HepG2 (cell line): ENCODE results near the gene CSTF1. TPM values are rescaled to one million over a fixed set of nuclear protein-coding genes. Genes with fewer than 3 reads are reported as not detected.

Experiments used
- ATAC-seq: fragments of 200-7000 bp; cut with Tn5 transposase; 3 replicates; pipeline ENCODE4 v1.9.1; 2020; ENCODE audit warnings: mild to moderate bottlenecking, moderate library complexity
- BruUV-seq: library from RNA; stranded (reverse); fragments of 400-500 nt; replicated peaks from 2 replicates; lab custom pipeline; 2021; lab: Mats Ljungman, UMichigan
- CTCF ChIA-PET: fragments of 300-600 bp; formaldehyde crosslinking; extraction: SDS; loops from one replicate; lab custom pipeline; 2021; ENCODE audit warnings: low total read pairs, inconsistent platforms, low intra/inter-chr PET ratio; lab: Yijun Ruan, JAX
- POLR2A ChIA-PET: fragments of 350-600 bp; sonication (Branson Sonifier 250); formaldehyde crosslinking; loops from one replicate; lab custom pipeline; 2020; ENCODE audit warnings: antibody characterized with exemption, inconsistent platforms; lab: Yijun Ruan, JAX
- DNase-seq: peaks from one replicate; pipeline ENCODE4 v3.0.0-alpha.2; 2015; ENCODE audit warnings: low spot score
- FAIRE-seq: peaks from 3 replicates; lab custom pipeline; 2011; peaks lifted over from hg19 to GRCh38; lab: Jason Lieb, UNC
- H2AFZ ChIP-seq: one replicate; pipeline ENCODE4 v1.6.1; 2011; ENCODE audit warnings: low read length, inconsistent platforms
- H3K27ac ChIP-seq: fragments of 300-600 bp; 3 replicates; pipeline ENCODE4 v1.8.0; 2011; ENCODE audit warnings: mixed run types, mild to moderate bottlenecking, mixed read lengths, low read length, inconsistent platforms; ENCODE audit not compliant: insufficient read depth; ENCODE audit errors: extremely low read length
- H3K27me3 ChIP-seq, 2 experiments: fragments of 200-600 bp in 1 of 2; 2 replicates in 1 of 2; 3 replicates in 1 of 2; pipeline versions ENCODE4 v1.6.0 to v1.8.0; 2011; ENCODE audit warnings: low read length in 2 of 2, mild to moderate bottlenecking in 2 of 2, moderate library complexity in 2 of 2, inconsistent platforms in 1 of 2; ENCODE audit not compliant: insufficient read depth in 2 of 2, control insufficient read depth in 1 of 2
- H3K36me3 ChIP-seq, 2 experiments: fragments of 200-600 bp in 1 of 2; replicated peaks in 1 of 2; 2 replicates in 1 of 2; 3 replicates in 1 of 2; pipeline versions ENCODE4 v1.5.1 to v1.8.0; 2011; ENCODE audit warnings: low read length in 2 of 2, inconsistent platforms in 1 of 2; ENCODE audit not compliant: insufficient read depth in 2 of 2, control insufficient read depth in 1 of 2
- H3K4me1 ChIP-seq: 2 replicates; pipeline ENCODE4 v1.5.1; 2012; ENCODE audit warnings: low read length, inconsistent platforms; ENCODE audit not compliant: insufficient read depth
- H3K4me2 ChIP-seq: 2 replicates; pipeline ENCODE4 v1.6.0; 2011; ENCODE audit warnings: low read depth, low read length, inconsistent platforms
- H3K4me3 ChIP-seq, 3 experiments: fragments of 200-600 bp in 1 of 3; sonication (generic), shearing (Covaris generic) in 1 of 3; replicated peaks in 1 of 3; 2 replicates each; pipeline ENCODE4 v1.5.1; 2011 to 2016; ENCODE audit warnings: low read length in 3 of 3, inconsistent platforms in 2 of 3, low read depth in 2 of 3, mild to moderate bottlenecking in 2 of 3, control low read depth in 1 of 3, mixed read lengths in 1 of 3; ENCODE audit not compliant: insufficient read depth in 1 of 3
- H3K79me2 ChIP-seq: one replicate; pipeline ENCODE4 v1.6.1; 2011; ENCODE audit warnings: low read length, inconsistent platforms; ENCODE audit not compliant: insufficient read depth
- H3K9ac ChIP-seq: 2 replicates; pipeline ENCODE4 v1.6.0; 2011; ENCODE audit warnings: mild to moderate bottlenecking, low read depth, low read length, inconsistent platforms; ENCODE audit not compliant: insufficient read depth
- H3K9me3 ChIP-seq: 2 replicates; pipeline ENCODE4 v1.5.1; 2012; ENCODE audit warnings: mild to moderate bottlenecking, low read length
- H4K20me1 ChIP-seq: 2 replicates; pipeline ENCODE4 v1.6.0; 2011; ENCODE audit warnings: inconsistent platforms, mild to moderate bottlenecking, low read length, moderate library complexity; ENCODE audit not compliant: insufficient read depth
- ARHGAP35 ChIP-seq: sonication (generic); formaldehyde crosslinking; IDR thresholded peaks from 2 replicates; pipeline ENCODE4 v1.9.0; 2022; ENCODE audit warnings: mild to moderate bottlenecking, inconsistent platforms, moderate library complexity, missing genetic modification reagents, borderline replicate concordance
- CREB1 ChIP-seq, 2 experiments: fragments of 450-650 bp in 1 of 2; IDR thresholded peaks; 2 replicates each; pipeline ENCODE4 v1.6.1; 2016 to 2017; ENCODE audit warnings: control low read depth in 1 of 2, mild to moderate bottlenecking in 1 of 2, missing compliant biosample characterization in 1 of 2, missing genetic modification characterization in 1 of 2
- FOXC1 ChIP-seq: sonication (generic); formaldehyde crosslinking; IDR thresholded peaks from 2 replicates; pipeline ENCODE4 v1.8.0; 2022; ENCODE audit warnings: mild to moderate bottlenecking, missing genetic modification reagents, borderline replicate concordance
- FOXO1 ChIP-seq: sonication (generic); formaldehyde crosslinking; IDR thresholded peaks from 2 replicates; pipeline ENCODE4 v1.4.0; 2020; ENCODE audit warnings: missing genetic modification reagents
- GLI4 ChIP-seq: sonication (generic); formaldehyde crosslinking; IDR thresholded peaks from 2 replicates; pipeline ENCODE4 v1.5.1; 2020; ENCODE audit warnings: missing genetic modification reagents, mild to moderate bottlenecking, moderate library complexity, borderline replicate concordance
- HCFC1 ChIP-seq: fragments of 150-350 bp; IDR thresholded peaks from 2 replicates; pipeline ENCODE4 v1.6.1; 2014; ENCODE audit warnings: low read depth, low read length
- IKZF4 ChIP-seq: sonication (generic); formaldehyde crosslinking; IDR thresholded peaks from 2 replicates; pipeline ENCODE4 v1.5.1; 2020; ENCODE audit warnings: borderline replicate concordance, mild to moderate bottlenecking, low read depth, missing genetic modification reagents; ENCODE audit errors: not compliant biosample characterization
- KDM1A ChIP-seq: IDR thresholded peaks from 2 replicates; pipeline ENCODE4 v1.6.1; 2016; ENCODE audit warnings: missing compliant biosample characterization
- MTF2 ChIP-seq: sonication (generic); formaldehyde crosslinking; IDR thresholded peaks from 2 replicates; pipeline ENCODE4 v1.5.0; 2020; ENCODE audit warnings: missing genetic modification reagents, borderline replicate concordance
- SAFB2 ChIP-seq: sonication (generic); formaldehyde crosslinking; IDR thresholded peaks from 2 replicates; pipeline ENCODE4 v1.5.1; 2020; ENCODE audit warnings: missing genetic modification reagents, low read depth, mild to moderate bottlenecking, borderline replicate concordance
- XRCC5 ChIP-seq: fragments of 200-400 bp; formaldehyde crosslinking; optimal IDR thresholded peaks from 2 replicates; pipeline ENCODE3; 2017; ENCODE audit warnings: mild to moderate bottlenecking, low read length
- ZBTB38 ChIP-seq: sonication (generic); formaldehyde crosslinking; IDR thresholded peaks from 2 replicates; pipeline ENCODE4 v1.5.1; 2020; ENCODE audit warnings: mild to moderate bottlenecking, missing genetic modification reagents
- ZBTB7B ChIP-seq: sonication (generic); formaldehyde crosslinking; IDR thresholded peaks from 2 replicates; pipeline ENCODE4 v1.4.0; 2020; ENCODE audit warnings: missing genetic modification reagents
- ZKSCAN8 ChIP-seq: IDR thresholded peaks from 2 replicates; pipeline ENCODE4 v1.6.1; 2016; ENCODE audit warnings: borderline replicate concordance, missing genetic modification reagents, missing compliant biosample characterization
- ZNF563 ChIP-seq: sonication (generic); formaldehyde crosslinking; IDR thresholded peaks from 2 replicates; pipeline ENCODE4 v1.8.0; 2022; ENCODE audit warnings: mild to moderate bottlenecking, moderate library complexity, missing genetic modification reagents
- ZNF569 ChIP-seq: sonication (generic); formaldehyde crosslinking; IDR thresholded peaks from 2 replicates; pipeline ENCODE4 v1.5.0; 2020; ENCODE audit warnings: mild to moderate bottlenecking, missing genetic modification reagents, moderate library complexity, borderline replicate concordance
- ZNF598 ChIP-seq: sonication (generic); formaldehyde crosslinking; IDR thresholded peaks from 2 replicates; pipeline ENCODE4 v1.5.1; 2020; ENCODE audit warnings: mild to moderate bottlenecking, missing genetic modification reagents, borderline replicate concordance
- ZNF609 ChIP-seq: sonication (generic); formaldehyde crosslinking; IDR thresholded peaks from 2 replicates; pipeline ENCODE4 v1.4.0; 2020; ENCODE audit warnings: mild to moderate bottlenecking, missing genetic modification reagents, borderline replicate concordance
- WGBS: methylation state at CpG from one replicate; pipeline ENCODE4 v1.1.6; 2017; ENCODE audit warnings: low lambda C conversion rate; 5-methylcytosine and 5-hydroxymethylcytosine counted together
- in situ Hi-C: cut with HindIII; loops from 2 replicates; pipeline ENCODE4 v1.10.0; 2017; ENCODE audit warnings: low pct_unique_long_range_greater_than_20kb; ENCODE audit not compliant: extremely low pct_ligation_motif_present
- intact Hi-C: fragments of 100-400 bp; cut with micrococcal nuclease; formaldehyde crosslinking; loops from one replicate; pipeline ENCODE4 v1.10.0; 2022; ENCODE audit not compliant: unreplicated experiment
- polyA plus RNA-seq, 8 experiments: library from polyadenylated mRNA; depleted of rRNA in 3 of 8; stranded (reverse) in 7 of 8; unstranded in 1 of 8; fragments of >200 nt; fragmentation: Illumina TruSeq in 4 of 8; extraction: Trizol in 4 of 8; gene quantifications; 2 replicates each; pipeline versions ENCODE4 v1.2.1 to v1.2.3, GENCODE V29; 2011 to 2016; ENCODE audit warnings: low read depth in 4 of 8, missing spikeins in 1 of 8, mixed read lengths in 1 of 8; ENCODE audit not compliant: insufficient read depth in 1 of 8
- total RNA-seq, 5 experiments: library from RNA; depleted of rRNA; stranded (reverse); fragments of >200 nt; fragmentation: Illumina TruSeq; extraction: Trizol; gene quantifications; 2 replicates each; pipeline ENCODE4 v1.2.3, GENCODE V29; 2016; ENCODE audit warnings: low read depth in 1 of 5
- TF ChIP-seq, protein P1 (sequence below): IDR thresholded peaks from 2 replicates; pipeline ENCODE4 v1.6.1; 2016; ENCODE audit warnings: missing biosample characterization, missing genetic modification reagents, low read depth

The CSTF1 gene
- total and polyA plus RNA-seq, 2 of the 13 experiments (the other 11 are each of a cell fraction or from before 2014, with no cell fraction given) = 70.9 to 100 TPM

DNA sequence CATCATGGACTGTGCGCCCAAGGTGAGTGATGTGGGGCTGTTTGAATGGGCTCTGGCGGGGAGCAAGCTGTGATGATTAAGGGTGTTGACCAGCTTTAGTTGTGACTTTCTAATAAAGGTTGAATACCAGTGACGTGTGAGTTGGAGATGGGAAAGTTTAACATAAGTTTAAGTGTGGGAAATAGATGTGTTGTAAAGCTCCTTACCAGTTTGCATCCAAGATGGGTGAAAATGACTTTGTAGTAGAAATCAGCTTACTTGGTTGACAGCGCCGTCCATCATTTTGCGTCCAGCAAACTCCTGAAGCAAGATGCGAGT, 20.0 kb downstream of the CSTF1 start:
- no peaks in the 10 kb centered on the region for H3K27me3 ChIP-seq
- CTCF ChIA-PET = no interaction called here
- TF ChIP-seq XRCC5 (peak; percentile 7), ARHGAP35 (CRISPR knock-in tag) (no peak), MTF2 (CRISPR knock-in tag) (0 out of 2 replicates have a peak, but pooled peaks have one; percentile 32), ZNF563 (0 out of 2 replicates have a peak, but pooled peaks have one; percentile 9), ZBTB38 (CRISPR knock-in tag) (no peak), ZNF569 (CRISPR knock-in tag) (no peak), GLI4 (CRISPR knock-in tag) (peak; percentile 28; the same call in 1 of the 2 replicates), ZNF598 (CRISPR knock-in tag) (0 out of 2 replicates have a peak, but pooled peaks have one; percentile 3), KDM1A (CRISPR knock-in tag) (no peak), SAFB2 (CRISPR knock-in tag) (no peak), ZKSCAN8 (no peak), ZNF609 (no peak), CREB1 (IDR thresholded peaks at IDR 0.05) (no peak), CREB1 (CRISPR knock-in tag; IDR thresholded peaks at IDR 0.05) (no peak), IKZF4 (CRISPR knock-in tag) (no peak), FOXC1 (CRISPR knock-in tag) (0 out of 2 replicates have a peak, but pooled peaks have one; percentile 0), HCFC1 (no peak), FOXO1 (CRISPR knock-in tag) (no peak), ZBTB7B (CRISPR knock-in tag) (no peak)
- TF ChIP-seq, protein P1, sequence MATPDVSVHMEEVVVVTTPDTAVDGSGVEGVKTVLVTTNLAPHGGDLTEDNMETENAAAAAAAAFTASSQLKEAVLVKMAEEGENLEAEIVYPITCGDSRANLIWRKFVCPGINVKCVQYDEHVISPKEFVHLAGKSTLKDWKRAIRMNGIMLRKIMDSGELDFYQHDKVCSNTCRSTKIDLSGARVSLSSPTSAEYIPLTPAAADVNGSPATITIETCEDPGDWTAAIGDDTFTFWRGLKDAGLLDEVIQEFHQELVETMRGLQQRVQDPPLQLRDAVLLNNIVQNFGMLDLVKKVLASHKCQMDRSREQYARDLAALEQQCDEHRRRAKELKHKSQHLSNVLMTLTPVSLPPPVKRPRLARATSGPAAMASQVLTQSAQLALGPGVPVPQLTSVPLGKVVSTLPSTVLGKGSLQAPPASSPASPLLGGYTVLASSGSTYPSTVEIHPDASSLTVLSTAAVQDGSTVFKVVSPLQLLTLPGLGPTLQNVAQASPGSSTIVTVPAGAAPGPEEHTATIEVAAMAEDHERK = no peak

More for the DNA sequence above, 20.0 kb downstream of the CSTF1 start:
- H4K20me1 ChIP-seq = no peaks in the 10 kb centered on the region
- POLR2A ChIA-PET = interaction anchor here (1.1 to 5.5 kb wide), 4 partner anchors 10 to 56 kb away, joined by 3 to 50 read pairs (median 9); partner anchors contain the start of genes AURKA, CSTF1 and RTF2
- H3K9ac ChIP-seq = peak overlapping the region; percentile 45; the same call in 1 of the 2 replicates
- BruUV-seq = TSS peak; percentile 11
- 74% methylated on average over 7 of the region's 7 CpGs for WGBS
- H3K4me1 ChIP-seq = peaks cover 32% of the 10 kb centered on the region
- no peak for FAIRE-seq
- in situ Hi-C loops = no loop called here
- intact Hi-C loops = no loop called here
- DNase-seq = no peak
- H3K79me2 ChIP-seq = no peaks in the 10 kb centered on the region
- peaks cover 3 to 6% of the 10 kb centered on the region in 2 experiments; a peak in 3 of 5 replicates for H3K36me3 ChIP-seq
- H3K4me2 ChIP-seq = peak overlapping the region; percentile 88
- no peak overlapping the region for H2AFZ ChIP-seq
- ATAC-seq = no peak
- no peaks in the 10 kb centered on the region for H3K9me3 ChIP-seq
- H3K4me3 ChIP-seq = peak overlapping the region in 2 of 3 experiments; percentile 55 to 58; a peak in 4 of 6 replicates
- H3K27ac ChIP-seq = peak overlapping the region; percentile 59
